K562 (cell line): ENCODE data around the gene CBX3. TPM values are rescaled to one million over a fixed set of nuclear protein-coding genes. Genes with fewer than 3 reads are reported as not detected.

Source experiments
- ATAC-seq: fragments of 200-7000 bp; cut with Tn5 transposase; 3 replicates; pipeline ENCODE4 v1.9.1; 2020; ENCODE audit warnings: moderate library complexity
- BruUV-seq: library from RNA; stranded (reverse); fragments of 400-500 nt; replicated peaks from 2 replicates; lab custom pipeline; 2021; lab: Mats Ljungman, UMichigan
- CTCF ChIA-PET: fragments of 300-600 bp; formaldehyde crosslinking; extraction: SDS; loops from one replicate; lab custom pipeline; 2021; ENCODE audit warnings: low intra/inter-chr PET ratio; lab: Yijun Ruan, JAX
- POLR2A ChIA-PET: fragments of 300-600, 350-650 bp; sonication (Branson Sonifier 250); formaldehyde crosslinking; extraction: SDS; loops from one replicate; lab custom pipeline; 2021; ENCODE audit warnings: antibody characterized with exemption, inconsistent platforms; lab: Yijun Ruan, JAX
- DNase-seq, 4 experiments: peaks; one replicate each; pipeline versions ENCODE4 v3.0.0 to v3.0.0-alpha.2; 2011 to 2018; ENCODE audit warnings: low spot score in 3 of 4, mixed read lengths in 3 of 4; ENCODE audit errors: extremely low read depth in 1 of 4
- FAIRE-seq: peaks from 2 replicates; lab custom pipeline; 2011; peaks lifted over from hg19 to GRCh38; lab: Jason Lieb, UNC
- H2AFZ ChIP-seq: 2 replicates; pipeline ENCODE4 v1.6.0; 2011; ENCODE audit warnings: low read depth, low read length, control low read depth, inconsistent platforms
- H3K27ac ChIP-seq: fragments of 200-600 bp; 3 replicates; pipeline ENCODE4 v1.8.0; 2011; ENCODE audit warnings: low read depth, mild to moderate bottlenecking, control low read depth, inconsistent platforms, low read length, moderate library complexity, mixed read lengths; ENCODE audit errors: extremely low read depth
- H3K27me3 ChIP-seq, 2 experiments: fragments of 300-600 bp in 1 of 2; 2 replicates in 1 of 2; 3 replicates in 1 of 2; pipeline versions ENCODE4 v1.6.0 to v1.8.0; 2011; ENCODE audit warnings: inconsistent platforms in 2 of 2, low read length in 2 of 2, mild to moderate bottlenecking in 1 of 2, mixed read lengths in 1 of 2, moderate library complexity in 1 of 2; ENCODE audit not compliant: control insufficient read depth in 2 of 2, insufficient read depth in 2 of 2
- H3K36me3 ChIP-seq: fragments of 300-600 bp; 3 replicates; pipeline ENCODE4 v1.8.0; 2011; ENCODE audit warnings: mild to moderate bottlenecking, low read length, inconsistent platforms; ENCODE audit not compliant: control insufficient read depth, insufficient read depth
- H3K4me1 ChIP-seq, 2 experiments: fragments of 200-600 bp in 1 of 2; replicated peaks in 1 of 2; 2 replicates in 1 of 2; 3 replicates in 1 of 2; pipeline versions ENCODE4 v1.5.1 to v1.8.0; 2011; ENCODE audit warnings: inconsistent platforms in 2 of 2, low read length in 2 of 2, mild to moderate bottlenecking in 1 of 2, mixed read lengths in 1 of 2, moderate library complexity in 1 of 2; ENCODE audit not compliant: control insufficient read depth in 2 of 2, insufficient read depth in 2 of 2
- H3K4me2 ChIP-seq: 2 replicates; pipeline ENCODE4 v1.6.1; 2011; ENCODE audit warnings: low read length, control low read depth, inconsistent platforms, mixed read lengths; ENCODE audit not compliant: insufficient read depth
- H3K4me3 ChIP-seq: fragments of 200-600 bp; sonication (generic), shearing (Covaris generic); 2 replicates; pipeline ENCODE4 v1.5.1; 2016; ENCODE audit warnings: control low read depth, inconsistent platforms
- H3K79me2 ChIP-seq: fragments of 200-600 bp; 3 replicates; pipeline ENCODE4 v1.8.0; 2011; ENCODE audit warnings: low read length, inconsistent platforms; ENCODE audit not compliant: control insufficient read depth, insufficient read depth
- H3K9ac ChIP-seq, 2 experiments: 2 replicates each; pipeline versions ENCODE4 v1.6.0 to v1.6.1; 2011; ENCODE audit warnings: low read depth in 2 of 2, low read length in 2 of 2, control low read depth in 1 of 2, inconsistent platforms in 1 of 2, mild to moderate bottlenecking in 1 of 2, mixed read lengths in 1 of 2; ENCODE audit not compliant: insufficient read depth in 1 of 2
- H3K9me1 ChIP-seq: one replicate; pipeline ENCODE4 v1.6.0; 2011; ENCODE audit warnings: inconsistent platforms, mild to moderate bottlenecking, low read length, moderate library complexity; ENCODE audit not compliant: control insufficient read depth, insufficient read depth
- H3K9me3 ChIP-seq: replicated peaks from 2 replicates; pipeline ENCODE4 v1.5.1; 2011; ENCODE audit warnings: low read depth, low read length, inconsistent platforms; ENCODE audit not compliant: control insufficient read depth, insufficient read depth
- H4K20me1 ChIP-seq: replicated peaks from 2 replicates; pipeline ENCODE4 v1.6.1; 2011; ENCODE audit warnings: low read length, inconsistent platforms, mixed read lengths; ENCODE audit not compliant: control insufficient read depth, insufficient read depth
- C11orf30 ChIP-seq: fragments of 450-650 bp; IDR thresholded peaks from 2 replicates; pipeline ENCODE4 v1.6.1; 2016; ENCODE audit warnings: low read depth, mild to moderate bottlenecking
- HDAC6 ChIP-seq: IDR thresholded peaks from 2 replicates; pipeline ENCODE4 v1.6.1; 2012; ENCODE audit warnings: low read depth, mild to moderate bottlenecking, control low read depth, inconsistent platforms, low read length, moderate library complexity
- HNRNPH1 ChIP-seq: fragments of 200-400 bp; formaldehyde crosslinking; optimal IDR thresholded peaks from 2 replicates; pipeline ENCODE3; 2017; ENCODE audit warnings: low read depth, mild to moderate bottlenecking, low read length, moderate library complexity
- HOMEZ ChIP-seq: fragments of 250-450 bp; sonication (Bioruptor Pico); IDR thresholded peaks from 2 replicates; pipeline ENCODE4 v1.4.0; 2020; ENCODE audit warnings: mild to moderate bottlenecking, moderate library complexity
- ILF3 ChIP-seq: fragments of 450-650 bp; IDR thresholded peaks from 2 replicates; pipeline ENCODE4 v1.6.1; 2018; ENCODE audit warnings: antibody characterized with exemption, mild to moderate bottlenecking, moderate library complexity, borderline replicate concordance
- JUN ChIP-seq, 2 experiments: sonication (generic) in 1 of 2; formaldehyde crosslinking in 1 of 2; IDR thresholded peaks; 2 replicates each; pipeline versions ENCODE4 v1.6.1 to v1.8.0; 2012 to 2022; ENCODE audit warnings: borderline replicate concordance in 2 of 2, mild to moderate bottlenecking in 2 of 2, improper control_type of control experiment in 1 of 2, low read depth in 1 of 2, low read length in 1 of 2, missing genetic modification reagents in 1 of 2
- KAT8 ChIP-seq: fragments of 450-650 bp; IDR thresholded peaks from 2 replicates; pipeline ENCODE4 v1.6.1; 2016; ENCODE audit warnings: low read depth, mild to moderate bottlenecking
- MAFF ChIP-seq: IDR thresholded peaks from 2 replicates; pipeline ENCODE4 v1.6.1; 2012; ENCODE audit warnings: low read length, improper control_type of control experiment
- MED1 ChIP-seq: sonication (generic); formaldehyde crosslinking; IDR thresholded peaks from 2 replicates; pipeline ENCODE4 v1.8.1; 2023; ENCODE audit warnings: missing genetic modification reagents, borderline replicate concordance
- RBBP5 ChIP-seq: fragments of 200-600 bp; sonication (generic); IDR thresholded peaks from 2 replicates; pipeline ENCODE4 v1.6.1; 2012; ENCODE audit warnings: borderline replicate concordance, mild to moderate bottlenecking, low read length, control low read depth, inconsistent platforms; ENCODE audit not compliant: insufficient read depth, poor library complexity, severe bottlenecking
- TGIF2 ChIP-seq: sonication (generic); formaldehyde crosslinking; IDR thresholded peaks from 2 replicates; pipeline ENCODE4 v1.8.1; 2022; ENCODE audit warnings: mild to moderate bottlenecking, missing genetic modification reagents, moderate library complexity
- TSHZ1 ChIP-seq: fragments of 250-450 bp; sonication (Bioruptor Pico); IDR thresholded peaks from 2 replicates; pipeline ENCODE4 v1.4.0; 2020; ENCODE audit warnings: mild to moderate bottlenecking, moderate library complexity
- ZC3H8 ChIP-seq: fragments of 450-650 bp; IDR thresholded peaks from 2 replicates; pipeline ENCODE4 v1.6.1; 2017
- ZNF316 ChIP-seq: fragments of 450-650 bp; IDR thresholded peaks from 2 replicates; pipeline ENCODE4 v1.6.1; 2016
- WGBS: fragments of 100-300 bp; shearing (Covaris generic); methylation state at CpG from one replicate; pipeline ENCODE4 v1.1.6; 2016; ENCODE audit warnings: low coverage, mixed read lengths; ENCODE audit not compliant: insufficient coverage; ENCODE audit errors: missing lambda C conversion rate; 5-methylcytosine and 5-hydroxymethylcytosine counted together
- in situ Hi-C: fragments of 300-500 bp; cut with MboI; formaldehyde crosslinking; loops from 4 replicates; pipeline ENCODE4 v1.15.0; 2018; ENCODE audit warnings: inconsistent platforms, mixed read lengths
- intact Hi-C: fragments of 100-400 bp; cut with micrococcal nuclease; formaldehyde crosslinking; loops from 2 replicates; pipeline ENCODE4 v1.14.2; 2022
- polyA plus RNA-seq, 8 experiments: library from polyadenylated mRNA; depleted of rRNA in 4 of 8; stranded (reverse) in 5 of 8; unstranded in 3 of 8; fragments of >200 nt; fragmentation: Nextera tagmentation in 2 of 8; fragmentation: Illumina TruSeq in 1 of 8; extraction: Ambion mirVana in 2 of 8; extraction: Trizol in 1 of 8; gene quantifications; 2 replicates each; pipeline versions ENCODE4 v1.2.1 to v1.2.3, GENCODE V29; 2011 to 2014; ENCODE audit warnings: inconsistent platforms in 1 of 8, missing spikeins in 1 of 8
- total RNA-seq, 7 experiments: library from RNA; depleted of rRNA in 6 of 7; stranded (reverse); fragments of >200 nt in 6 of 7; fragmentation: Illumina TruSeq in 2 of 7; extraction: Trizol in 2 of 7; gene quantifications; 2 replicates each; pipeline versions ENCODE4 v1.2.1 to v1.2.3, GENCODE V29; 2011 to 2021; ENCODE audit warnings: low replicate concordance in 1 of 7

CBX3 gene
- total and polyA plus RNA-seq, 9 of the 15 experiments (the other 6 are each of a cell fraction or from before 2014, with no cell fraction given) = 198 to 413 (median 328) TPM

GRCh38 chr7:26151953-26152781 is 49.4 kb upstream of the CBX3 start, which contains the start of gene NFE2L3:
Gene NFE2L3 (plus strand): TSS chr7:26152198. CDS start chr7:26152499, 301 bp downstream.
- peaks cover 9% of the 10 kb centered on the region; the same call in 1 of the 2 replicates for H4K20me1 ChIP-seq
- intact Hi-C loops = loop anchor here (2.0 kb wide), 1 partner anchor 35 kb away; no protein-coding TSS in a partner anchor
- under 1% methylated on average over 79 of the region's 95 CpGs for WGBS
- no TSS peak for BruUV-seq
- no peaks in the 10 kb centered on the region for H3K9me1 ChIP-seq
- peak within 1 kb of the TSS; percentile 75 for H3K4me3 ChIP-seq
- peak within 1 kb of the TSS; percentile 91 for H3K4me2 ChIP-seq
- H2AFZ ChIP-seq = peak within 1 kb of the TSS; percentile 97
- no peaks in the 10 kb centered on the region for H3K27me3 ChIP-seq
- H3K27ac ChIP-seq = peak within 1 kb of the TSS; percentile 62; the same call in 2 of the 3 replicates
- CTCF ChIA-PET = interaction anchor here (1.3 kb wide), 1 partner anchor 48 kb away, joined by 4 read pairs; the partner anchor contains the start of gene HNRNPA2B1
- peaks cover 31 to 38% of the 10 kb centered on the region in 2 experiments for H3K4me1 ChIP-seq
- POLR2A ChIA-PET = interaction anchor here (0.5 to 2.5 kb wide), 14 partner anchors 9 to 208 kb away, joined by 3 to 13 read pairs (median 4); partner anchors contain the start of genes CBX3, HNRNPA2B1 and SNX10
- H3K36me3 ChIP-seq = no peaks in the 10 kb centered on the region; the same call in 2 of the 3 replicates
- in situ Hi-C loops = no loop called here
- no peaks in the 10 kb centered on the region for H3K9me3 ChIP-seq
- peaks cover 49% of the 10 kb centered on the region for H3K79me2 ChIP-seq
- peak; percentile 91 to 96 (median 94) for DNase-seq
- peak within 1 kb of the TSS; percentile 59 to 87 for H3K9ac ChIP-seq
- no peak for FAIRE-seq
- ATAC-seq = peak; percentile 90
- TF ChIP-seq TSHZ1 (peak; percentile 54; the same call in 1 of the 2 replicates), HDAC6 (no peak), ZC3H8 (no peak), ILF3 (no peak), HNRNPH1 (no peak), HOMEZ (CRISPR knock-in tag) (no peak), RBBP5 (peak; percentile 79), MAFF (no peak), MED1 (CRISPR knock-in tag) (no peak), ZNF316 (no peak), C11orf30 (no peak), TGIF2 (no peak), KAT8 (no peak), JUN (IDR thresholded peaks at IDR 0.05; ENCODE audit: borderline replicate concordance, low read depth, low read length) (no peak), JUN (CRISPR knock-in tag; IDR thresholded peaks at IDR 0.05; ENCODE audit: borderline replicate concordance) (no peak)
